Heart left ventricle (tissue), 13 donors: ENCODE results near the gene MINDY3.

Experiments used
- POLR2A ChIP-seq, 2 donors: fragments of 450-650 bp; IDR thresholded peaks; one replicate each; pipeline ENCODE4 v1.6.1; 2017; ENCODE audit warnings: antibody characterized with exemption in 2 of 2, mild to moderate bottlenecking in 2 of 2, moderate library complexity in 2 of 2
- TF ChIP-seq, protein P1 (sequence below), 12 donors: fragments of 200-600 bp; sonication (generic) in 4 of 12; IDR thresholded peaks; one replicate each; pipeline versions ENCODE4 v1.5.0 to v1.8.0; 2018 to 2022; ENCODE audit warnings: antibody characterized with exemption in 12 of 12, mild to moderate bottlenecking in 5 of 12
- donor health status: ischemic (EF 13 %, LVEDD 7.1; RV severe dilation, severe dysfunction).
- donor health status: DM: no; HTN: yes; CAD: no.
- donor health status: DM: no; HTN: no; CAD: no.
- donor health status: ischemic (EF 25% LVEDD 6.9; RV normal size, moderate dysfunction).
- donor health status: ischemic (EF 25% LVEDD 5.7; RV mildly dilated, moderate dysfunction).
- donor health status: ischemic (EF 35%, LVEDD 5.7; RV mildly dilated, moderate dysfunction).
- donor health status: nonischemic (EF 11% LVEDD 7.7; RV severe dilation, severe dysfunction).
- donor health status: DM: yes; HTN: yes; CAD: no.
- donor health status: PGD.
- donor health status: ischemic (EF 29% LVEDD 5.4; RV normal size, mild dysfunction).
- donor health status: nonischemic (EF 23%, LVEDD 6.1; RV moderate dilation, normal function).

DNA sequence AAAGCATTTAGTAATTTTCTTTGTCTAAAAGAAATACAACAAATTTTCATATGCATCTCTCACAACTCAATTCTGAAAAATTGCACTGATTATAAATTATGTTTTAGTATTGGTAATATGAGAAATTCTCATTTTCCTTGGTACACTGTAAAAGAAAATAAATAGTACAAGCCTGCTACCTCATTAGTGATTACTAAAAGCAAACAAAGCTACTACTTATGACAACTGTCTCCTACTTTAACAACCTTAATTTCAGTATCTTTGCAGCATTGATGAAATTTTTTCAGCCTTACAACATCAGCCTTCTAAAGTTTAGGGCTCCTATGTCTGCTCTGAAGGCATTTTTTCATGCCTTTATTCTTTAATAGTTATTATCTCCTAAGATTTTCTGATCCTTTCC is 65.7 kb downstream of the MINDY3 start:
- TF ChIP-seq, protein P1, sequence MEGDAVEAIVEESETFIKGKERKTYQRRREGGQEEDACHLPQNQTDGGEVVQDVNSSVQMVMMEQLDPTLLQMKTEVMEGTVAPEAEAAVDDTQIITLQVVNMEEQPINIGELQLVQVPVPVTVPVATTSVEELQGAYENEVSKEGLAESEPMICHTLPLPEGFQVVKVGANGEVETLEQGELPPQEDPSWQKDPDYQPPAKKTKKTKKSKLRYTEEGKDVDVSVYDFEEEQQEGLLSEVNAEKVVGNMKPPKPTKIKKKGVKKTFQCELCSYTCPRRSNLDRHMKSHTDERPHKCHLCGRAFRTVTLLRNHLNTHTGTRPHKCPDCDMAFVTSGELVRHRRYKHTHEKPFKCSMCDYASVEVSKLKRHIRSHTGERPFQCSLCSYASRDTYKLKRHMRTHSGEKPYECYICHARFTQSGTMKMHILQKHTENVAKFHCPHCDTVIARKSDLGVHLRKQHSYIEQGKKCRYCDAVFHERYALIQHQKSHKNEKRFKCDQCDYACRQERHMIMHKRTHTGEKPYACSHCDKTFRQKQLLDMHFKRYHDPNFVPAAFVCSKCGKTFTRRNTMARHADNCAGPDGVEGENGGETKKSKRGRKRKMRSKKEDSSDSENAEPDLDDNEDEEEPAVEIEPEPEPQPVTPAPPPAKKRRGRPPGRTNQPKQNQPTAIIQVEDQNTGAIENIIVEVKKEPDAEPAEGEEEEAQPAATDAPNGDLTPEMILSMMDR (IDR thresholded peaks at IDR 0.05), result no peak
- TF ChIP-seq POLR2A (IDR thresholded peaks at IDR 0.05), result no peak
